A673 (cell line): ENCODE results near the gene CSRNP2. TPM values are rescaled to one million over a fixed set of nuclear protein-coding genes. Genes with fewer than 3 reads are reported as not detected.
A peak's percentile ranks its signal among the peaks of the same experiment; 100 is the strongest.

Source experiments
- BruUV-seq: library from RNA; stranded (reverse); fragments of 400-500 nt; replicated peaks from 2 replicates; lab custom pipeline; 2021; lab: Mats Ljungman, UMichigan
- CTCF ChIA-PET: fragments of 300-600 bp; sonication (Branson Sonifier 250); formaldehyde crosslinking; loops from one replicate; lab custom pipeline; 2022; ENCODE audit warnings: antibody characterized with exemption; lab: Charles Lee
- POLR2A ChIA-PET: fragments of 300-600 bp; sonication (Branson Sonifier 250); formaldehyde crosslinking; loops from one replicate; lab custom pipeline; 2022; ENCODE audit warnings: antibody characterized with exemption; ENCODE audit not compliant: low non-redundant PET; lab: Charles Lee
- DNase-seq: peaks from one replicate; pipeline ENCODE4 v3.0.0-alpha.2; 2015; ENCODE audit warnings: low spot score
- H3K27ac ChIP-seq: fragments of 200-600 bp; sonication (generic); 2 replicates; pipeline ENCODE4 v1.5.1; 2016; ENCODE audit warnings: mixed run types, low read depth, mild to moderate bottlenecking, mixed read lengths, antibody characterized with exemption, low read length; ENCODE audit not compliant: poor library complexity, severe bottlenecking
- H3K27me3 ChIP-seq: fragments of 200-600 bp; sonication (generic); replicated peaks from 2 replicates; pipeline ENCODE4 v1.6.1; 2017; ENCODE audit warnings: mixed run types, low read depth, mild to moderate bottlenecking, mixed read lengths, antibody characterized with exemption, low read length; ENCODE audit not compliant: insufficient read depth, poor library complexity
- H3K36me3 ChIP-seq: fragments of 200-600 bp; sonication (generic); 2 replicates; pipeline ENCODE4 v1.6.1; 2016; ENCODE audit warnings: mixed run types, mild to moderate bottlenecking, mixed read lengths, antibody characterized with exemption, low read length; ENCODE audit not compliant: insufficient read depth, poor library complexity, severe bottlenecking
- H3K4me1 ChIP-seq: fragments of 200-600 bp; sonication (generic); 2 replicates; pipeline ENCODE4 v1.6.1; 2017; ENCODE audit warnings: mixed run types, mild to moderate bottlenecking, mixed read lengths, antibody characterized with exemption, low read length; ENCODE audit not compliant: insufficient read depth, poor library complexity, severe bottlenecking
- H3K4me3 ChIP-seq: fragments of 200-600 bp; sonication (generic); 2 replicates; pipeline ENCODE4 v1.5.1; 2016; ENCODE audit warnings: low read depth, mixed run types, mild to moderate bottlenecking, mixed read lengths, low read length; ENCODE audit not compliant: poor library complexity, severe bottlenecking
- H3K9me3 ChIP-seq: fragments of 200-600 bp; sonication (generic); 2 replicates; pipeline ENCODE4 v1.6.1; 2016; ENCODE audit warnings: mixed run types, low read depth, mild to moderate bottlenecking, mixed read lengths, antibody characterized with exemption, low read length; ENCODE audit not compliant: poor library complexity, severe bottlenecking
- CTCF ChIP-seq: fragments of 300-800, 200-600 bp; sonication (generic); conservative IDR thresholded peaks from 2 replicates; pipeline ENCODE4 v1.5.1; 2017; ENCODE audit warnings: low read depth, mild to moderate bottlenecking, antibody characterized with exemption, low read length, moderate library complexity, mixed read lengths
- EZH2 ChIP-seq: fragments of 200-600 bp; sonication (generic); IDR thresholded peaks from 2 replicates; pipeline ENCODE4 v1.6.1; 2017; ENCODE audit warnings: borderline replicate concordance, low read depth, mild to moderate bottlenecking, mixed read lengths, antibody characterized with exemption, low read length; ENCODE audit not compliant: poor library complexity, severe bottlenecking
- intact Hi-C: fragments of 100-400 bp; cut with micrococcal nuclease; formaldehyde crosslinking; loops from one replicate; pipeline ENCODE4 v1.10.0; 2022; ENCODE audit not compliant: unreplicated experiment
- total RNA-seq: library from RNA; stranded (reverse); gene quantifications from 2 replicates; pipeline ENCODE4 v1.2.3, GENCODE V29; 2021

CSRNP2 gene
- total RNA-seq, 1 experiment from 2014 or later = 38.8 TPM

- no peaks in the 10 kb centered on the region for H3K27me3 ChIP-seq
- peaks cover 8% of the 10 kb centered on the region for H3K36me3 ChIP-seq
- BruUV-seq = TSS peak; percentile 96
- TF ChIP-seq EZH2 (no peak), CTCF (peak; percentile 97)
- intact Hi-C loops = loop anchor here (10.0 kb wide), 1 partner anchor 297 kb away; the partner anchor contains the start of gene CELA1
- peak within 1 kb of the TSS; percentile 71 for H3K4me3 ChIP-seq
- DNase-seq = peak; percentile 99
- CTCF ChIA-PET = interaction anchor here (0.5 kb wide), 1 partner anchor 223 kb away, joined by 7 read pairs; no protein-coding TSS in a partner anchor
- H3K4me1 ChIP-seq = peaks cover 9% of the 10 kb centered on the region
- H3K27ac ChIP-seq = peak within 1 kb of the TSS; percentile 82
- no peaks in the 10 kb centered on the region for H3K9me3 ChIP-seq
- POLR2A ChIA-PET = no interaction called here
Observed at GRCh38 chr12:51047655-51048540, 35.5 kb downstream of the CSRNP2 start, which contains the start of gene LETMD1. Gene LETMD1 (plus strand): TSS chr12:51048327. CDS start chr12:51048357, 30 bp downstream.

- Histone ChIP-seq H3K9me3 (no peaks in the 10 kb centered on the region), H3K27ac (no peak overlapping the region), H3K27me3 (no peaks in the 10 kb centered on the region), H3K4me3 (no peak overlapping the region), H3K36me3 (no peaks in the 10 kb centered on the region), H3K4me1 (no peaks in the 10 kb centered on the region)
- TF ChIP-seq EZH2 = no peak
- no peak for TF ChIP-seq CTCF
- POLR2A ChIA-PET = interaction anchor here (0.7 kb wide), 1 partner anchor 71 kb away, joined by 3 read pairs; no protein-coding TSS in a partner anchor
- DNase-seq = no peak
- no TSS peak for BruUV-seq
- CTCF ChIA-PET = no interaction called here
- intact Hi-C loops = no loop called here
Observed at GRCh38 chr12:51036279-51036678, 47.1 kb downstream of the CSRNP2 start.

GRCh38 chr12:51033457-51034089 is 49.8 kb downstream of the CSRNP2 start:
- intact Hi-C loops = no loop called here
- no peak overlapping the region for H3K4me3 ChIP-seq
- CTCF ChIA-PET = no interaction called here
- POLR2A ChIA-PET = no interaction called here
- H3K27me3 ChIP-seq = no peaks in the 10 kb centered on the region
- DNase-seq = no peak
- no peaks in the 10 kb centered on the region for H3K36me3 ChIP-seq
- BruUV-seq = no TSS peak
- H3K4me1 ChIP-seq = no peaks in the 10 kb centered on the region
- no peak overlapping the region for H3K27ac ChIP-seq
- TF ChIP-seq CTCF = no peak
- TF ChIP-seq EZH2 = no peak
- H3K9me3 ChIP-seq = no peaks in the 10 kb centered on the region
